HG02840 (cell line): ENCODE data around the gene HOXC5.

ENCODE experiments used
- ATAC-seq: cut with Tn5 transposase; IDR thresholded peaks from one replicate; pipeline ENCODE4 v1.9.1; 2021; ENCODE audit warnings: mild to moderate bottlenecking, moderate library complexity, moderate number of reproducible peaks; ENCODE audit not compliant: unreplicated experiment, low FRiP score

HOXC5 gene

GRCh38 chr12:54019091-54019811 lies 13.6 kb upstream of the HOXC5 start:
- no peak for ATAC-seq

DNA sequence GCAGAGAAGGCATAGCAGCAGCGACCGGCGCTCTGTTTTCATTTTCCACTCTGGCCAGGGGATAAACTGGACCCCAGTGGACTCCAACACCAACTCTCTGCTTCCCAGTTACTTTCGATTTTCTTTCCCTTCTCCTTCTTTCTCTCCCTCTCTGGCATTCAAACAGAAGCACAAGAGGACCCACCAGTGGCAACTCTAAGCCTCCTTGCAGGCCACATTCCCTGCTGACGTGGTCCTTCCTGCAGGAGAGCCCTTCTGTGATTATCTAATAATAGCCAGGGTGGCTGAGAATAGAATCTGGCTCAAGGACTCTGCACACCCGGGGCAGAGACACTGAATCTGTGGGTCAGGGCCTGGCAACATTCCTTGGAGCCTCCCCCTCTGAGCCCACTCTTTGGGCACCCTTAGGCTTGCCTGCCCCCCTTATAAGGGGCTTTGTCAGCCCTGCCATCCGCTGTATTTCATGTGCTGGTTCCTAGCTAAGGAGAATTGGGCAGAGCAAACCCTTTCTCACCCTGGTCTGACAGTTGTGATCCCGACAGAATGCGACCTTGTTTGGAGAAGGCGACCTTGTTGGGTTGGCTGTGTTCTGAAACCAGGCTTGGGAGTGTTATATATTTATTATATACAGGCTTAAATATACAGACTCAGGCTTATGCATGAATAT lies 12.8 kb upstream of the HOXC5 start:
- ATAC-seq: no peak

- ATAC-seq: no peak
These were observed 12.1 kb upstream of the HOXC5 start for GRCh38 chr12:54020591-54021405.

DNA sequence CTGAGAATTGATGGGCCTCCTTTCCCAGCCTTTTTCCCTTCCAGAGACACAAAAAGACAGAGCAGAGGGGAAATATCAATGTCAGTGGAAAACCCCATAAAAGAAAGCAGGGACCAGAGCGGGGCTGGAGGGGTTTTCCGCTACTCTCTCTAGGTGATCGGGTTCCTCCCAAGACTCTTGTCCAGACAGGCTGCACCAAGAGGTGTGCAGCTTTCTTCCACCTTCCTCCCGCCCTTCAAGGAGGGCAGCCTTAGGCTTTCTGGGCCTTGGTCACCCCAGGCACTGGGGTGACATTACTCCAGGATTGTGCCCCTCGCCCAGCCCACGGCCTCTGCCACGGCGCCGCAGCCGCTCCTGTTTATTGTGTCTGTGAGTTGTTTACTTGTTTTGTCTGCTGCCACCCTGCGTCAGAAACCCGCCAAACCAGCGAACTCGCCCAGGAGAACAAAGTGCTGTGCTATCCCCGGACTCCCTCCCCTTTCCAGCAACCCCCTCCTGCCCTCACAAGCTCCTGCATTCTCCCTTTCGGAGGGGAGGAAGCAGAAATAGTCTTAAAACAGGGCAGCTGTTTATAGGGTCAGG lies 11.3 kb upstream of the HOXC5 start:
- ATAC-seq: no peak

- no peak for ATAC-seq
These were observed 9.6 kb upstream of the HOXC5 start for GRCh38 chr12:54022960-54023884.

DNA sequence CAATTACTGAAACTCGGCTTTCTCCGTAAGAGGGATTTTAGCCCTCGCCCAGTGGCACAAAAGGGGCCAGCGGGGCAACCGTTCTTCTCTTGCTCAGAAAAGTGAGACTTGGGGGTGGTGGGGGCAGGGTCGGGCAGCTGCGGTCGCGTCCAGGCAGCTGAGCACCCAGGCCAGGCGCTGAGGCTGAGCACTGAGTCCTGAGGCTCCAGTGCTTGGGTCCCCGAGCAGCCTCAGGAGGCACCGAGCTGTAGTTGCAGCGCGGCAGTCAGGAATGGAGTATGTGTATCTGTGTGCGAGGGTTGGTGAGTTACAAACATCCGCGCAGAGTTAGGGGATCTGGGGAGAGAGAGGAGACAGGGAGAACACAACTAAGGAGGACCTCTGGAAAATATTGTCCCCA lies 8.7 kb upstream of the HOXC5 start:
- ATAC-seq: no peak

- no peak for ATAC-seq
These were observed 8.1 kb upstream of the HOXC5 start for GRCh38 chr12:54024581-54025305.

- no peak for ATAC-seq
These were observed 7.1 kb upstream of the HOXC5 start for GRCh38 chr12:54025499-54026405.

- no peak for ATAC-seq
These were observed 6.0 kb upstream of the HOXC5 start for GRCh38 chr12:54026640-54027441.

- no peak for ATAC-seq
These were observed 5.4 kb upstream of the HOXC5 start for GRCh38 chr12:54027442-54027786.

DNA sequence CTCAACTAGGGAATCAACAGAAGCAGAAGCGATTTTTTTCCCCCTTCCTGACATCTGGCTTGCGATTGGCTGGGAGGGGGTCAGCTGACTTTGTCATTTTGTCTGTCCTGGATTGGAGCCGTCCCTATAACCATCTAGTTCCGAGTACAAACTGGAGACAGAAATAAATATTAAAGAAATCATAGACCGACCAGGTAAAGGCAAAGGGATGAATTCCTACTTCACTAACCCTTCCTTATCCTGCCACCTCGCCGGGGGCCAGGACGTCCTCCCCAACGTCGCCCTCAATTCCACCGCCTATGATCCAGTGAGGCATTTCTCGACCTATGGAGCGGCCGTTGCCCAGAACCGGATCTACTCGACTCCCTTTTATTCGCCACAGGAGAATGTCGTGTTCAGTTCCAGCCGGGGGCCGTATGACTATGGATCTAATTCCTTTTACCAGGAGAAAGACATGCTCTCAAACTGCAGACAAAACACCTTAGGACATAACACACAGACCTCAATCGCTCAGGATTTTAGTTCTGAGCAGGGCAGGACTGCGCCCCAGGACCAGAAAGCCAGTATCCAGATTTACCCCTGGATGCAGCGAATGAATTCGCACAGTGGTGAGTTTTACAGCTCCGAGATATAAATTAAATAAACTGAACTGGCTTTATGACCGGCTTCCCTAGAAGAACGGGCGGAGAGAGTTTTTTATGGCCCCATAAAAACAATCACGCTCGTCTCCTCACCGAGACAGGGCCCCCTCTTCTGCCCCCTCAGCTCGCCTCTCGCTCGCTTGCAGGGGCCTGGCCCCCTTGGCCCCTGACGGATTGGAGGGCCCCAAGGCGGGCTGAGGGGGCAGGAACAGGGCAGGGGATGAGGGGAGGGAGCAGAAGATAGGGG lies 4.3 kb upstream of the HOXC5 start, which contains the start of gene HOXC6:
Gene HOXC6 (plus strand): TSS at position 127 of the 888 bp plus-strand sequence. CDS start 82 bp downstream, at position 209.
- ATAC-seq: no peak

GRCh38 chr12:54029529-54030441 lies 3.1 kb upstream of the HOXC5 start:
- ATAC-seq: no peak

- no peak for ATAC-seq
These were observed 2.4 kb upstream of the HOXC5 start for GRCh38 chr12:54030442-54030801.

DNA sequence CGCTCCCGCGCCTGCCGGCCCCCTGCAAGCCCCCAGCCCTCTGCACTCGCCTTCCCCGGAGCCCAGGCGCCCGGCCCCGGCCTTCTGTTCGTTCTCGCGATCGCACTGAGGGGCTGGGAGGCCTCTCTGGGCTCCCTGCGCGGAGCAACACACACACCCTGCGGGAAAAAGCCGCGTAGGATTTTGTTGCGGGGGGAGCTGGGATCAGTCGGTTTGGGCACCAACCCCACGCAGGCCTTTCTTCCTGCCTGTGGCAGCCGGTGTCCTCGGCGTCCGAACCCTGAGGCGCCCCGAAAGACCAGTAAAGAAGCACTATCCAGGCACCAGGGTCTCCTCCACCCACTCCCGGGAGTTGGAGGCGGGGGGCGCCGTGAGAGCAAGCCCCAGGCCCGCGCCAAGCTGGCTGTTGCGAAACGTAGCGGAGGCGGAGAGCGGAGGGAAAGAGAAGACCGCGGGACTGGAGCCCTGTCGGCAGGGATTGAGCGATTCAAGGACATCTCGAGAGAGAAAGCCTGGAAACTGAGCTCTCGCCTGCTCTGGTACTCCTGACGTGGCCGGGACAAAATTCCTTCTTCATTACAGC lies 1.9 kb upstream of the HOXC5 start:
- ATAC-seq: no peak

- ATAC-seq: no peak
These were observed 1.4 kb upstream of the HOXC5 start for GRCh38 chr12:54031480-54031879.
